Lung (tissue), 12 donors: ENCODE measurements around the gene NUDT2. TPM values are rescaled to one million over a fixed set of nuclear protein-coding genes. Genes with fewer than 3 reads are reported as not detected.

Source experiments
- ATAC-seq: fragments of 200-7000 bp; cut with Tn5 transposase; one replicate; pipeline ENCODE4 v1.9.1; 2020; ENCODE audit warnings: moderate number of reproducible peaks; ENCODE audit not compliant: insufficient read depth, low FRiP score
- DNase-seq, 3 donors: peaks; one replicate each; pipeline ENCODE4 v3.0.0-alpha.2; 2013 to 2017
- H3K27ac ChIP-seq, 2 donors: one replicate each; pipeline ENCODE4 v1.5.1; 2013; ENCODE audit warnings: mild to moderate bottlenecking in 2 of 2, moderate library complexity in 2 of 2, control low read depth in 1 of 2, inconsistent platforms in 1 of 2, low read depth in 1 of 2, low read length in 1 of 2
- H3K27me3 ChIP-seq, 3 donors: one replicate each; pipeline ENCODE4 v1.5.1; 2013; ENCODE audit warnings: low read length in 2 of 3; ENCODE audit not compliant: control insufficient read depth in 3 of 3, insufficient read depth in 3 of 3
- H3K36me3 ChIP-seq, 4 donors: one replicate each; pipeline ENCODE4 v1.5.1; 2013; ENCODE audit warnings: low read length in 4 of 4, mild to moderate bottlenecking in 1 of 4, moderate library complexity in 1 of 4; ENCODE audit not compliant: control insufficient read depth in 4 of 4, insufficient read depth in 4 of 4
- H3K4me1 ChIP-seq, 5 donors: one replicate each; pipeline ENCODE4 v1.5.1; 2013; ENCODE audit warnings: low read length in 5 of 5, mild to moderate bottlenecking in 2 of 5, moderate library complexity in 1 of 5; ENCODE audit not compliant: control insufficient read depth in 5 of 5, insufficient read depth in 5 of 5
- H3K4me3 ChIP-seq: one replicate; pipeline ENCODE4 v1.5.1; 2013; ENCODE audit warnings: mild to moderate bottlenecking, control low read depth, moderate library complexity
- H3K9ac ChIP-seq, 2 donors: one replicate each; pipeline ENCODE4 v1.5.1; 2013; ENCODE audit warnings: low read length in 2 of 2, control low read depth in 1 of 2; ENCODE audit not compliant: insufficient read depth in 1 of 2
- H3K9me3 ChIP-seq, 4 donors: one replicate each; pipeline ENCODE4 v1.5.1; 2013; ENCODE audit warnings: low read length in 3 of 4, mild to moderate bottlenecking in 1 of 4, moderate library complexity in 1 of 4; ENCODE audit not compliant: control insufficient read depth in 4 of 4, insufficient read depth in 3 of 4
- CTCF ChIP-seq: IDR thresholded peaks from 2 replicates; pipeline ENCODE4 v1.5.1; 2012; ENCODE audit warnings: mild to moderate bottlenecking; ENCODE audit errors: control extremely low read depth, extremely low read depth
- WGBS, 2 donors: extraction: QIAGEN DNeasy Blood & Tissue Kit; methylation state at CpG; one replicate each; pipeline ENCODE4 v1.1.7; 2013; 5-methylcytosine and 5-hydroxymethylcytosine counted together
- polyA plus RNA-seq, 2 donors: library from polyadenylated mRNA; stranded (reverse); fragments of 200-250 nt; gene quantifications; one replicate each; pipeline ENCODE4 v1.2.1, GENCODE V29; 2013
- total RNA-seq, 2 donors: library from RNA; depleted of rRNA in 1 of 2; stranded (reverse); fragments of >200 nt in 1 of 2; gene quantifications; one replicate each; pipeline ENCODE4 v1.2.1, GENCODE V29; 2014 to 2021
- donor health status: control.
- donor health status: control.
- donor health status: Bipolar disorder and iron deficiency.
- donor health status: healthy.
- donor health status: DM: yes; HTN: yes; CAD: no.

Gene NUDT2
- total and polyA plus RNA-seq, 4 donors: 11.7 to 20.1 (median 15.6) TPM

- Histone ChIP-seq H3K4me1 (peaks cover 0 to 9% (median 4%) of the 10 kb centered on the region in 5 donors), H3K36me3 (peaks cover 0 to 2% (median 0%) of the 10 kb centered on the region in 4 donors), H3K4me3 (no peak overlapping the region), H3K9ac (no peak overlapping the region), H3K27me3 (peaks cover 0 to 49% (median 29%) of the 10 kb centered on the region in 3 donors), H3K9me3 (peaks cover 0 to 9% (median 0%) of the 10 kb centered on the region in 4 donors), H3K27ac (no peak overlapping the region)
- 92% methylated on average over 60 of the region's 60 CpGs for WGBS, 2 donors
- DNase-seq (no peak), ATAC-seq (no peak)
- no peak for TF ChIP-seq CTCF
Measured at GRCh38 chr9:34371886-34372466, 42.6 kb downstream of the NUDT2 start.

GRCh38 chr9:34372467-34373011, 43.2 kb downstream of the NUDT2 start:
- 84 to 88% methylated on average over 41 of the region's 41 CpGs for WGBS, 2 donors
- DNase-seq: peak in 2 of 3 donors; percentile 14 to 23
- Histone ChIP-seq H3K4me3 (no peak overlapping the region), H3K27me3 (peaks cover 0 to 49% (median 29%) of the 10 kb centered on the region in 3 donors), H3K36me3 (peaks cover 0 to 2% (median 0%) of the 10 kb centered on the region in 4 donors), H3K4me1 (peaks cover 0 to 13% (median 4%) of the 10 kb centered on the region in 5 donors), H3K27ac (no peak overlapping the region), H3K9me3 (peaks cover 0 to 9% (median 0%) of the 10 kb centered on the region in 4 donors), H3K9ac (no peak overlapping the region)
- ATAC-seq: no peak
- TF ChIP-seq CTCF: no peak

GRCh38 chr9:34373749-34374148, 44.4 kb downstream of the NUDT2 start:
- Histone ChIP-seq H3K4me1 (peaks cover 0 to 13% (median 4%) of the 10 kb centered on the region in 5 donors), H3K9me3 (peaks cover 0 to 9% (median 0%) of the 10 kb centered on the region in 4 donors), H3K9ac (no peak overlapping the region), H3K36me3 (peaks cover 0 to 2% (median 0%) of the 10 kb centered on the region in 4 donors), H3K27me3 (peaks cover 0 to 56% (median 32%) of the 10 kb centered on the region in 3 donors), H3K4me3 (no peak overlapping the region), H3K27ac (no peak overlapping the region)
- TF ChIP-seq CTCF: no peak
- WGBS, 2 donors: 67 to 86% methylated on average over 2 of the region's 2 CpGs
- ATAC-seq (no peak), DNase-seq (no peak)
